Mucosa of rectum (tissue), 2 donors: ENCODE results near the gene SLC6A19.

ENCODE experiments used
- H3K27ac ChIP-seq, 2 donors: one replicate each; pipeline ENCODE4 v1.7.0; 2013; ENCODE audit warnings: inconsistent platforms in 2 of 2, low read depth in 2 of 2, low read length in 2 of 2
- H3K27me3 ChIP-seq, 2 donors: one replicate each; pipeline ENCODE4 v1.7.0; 2013; ENCODE audit warnings: low read length in 2 of 2; ENCODE audit not compliant: control insufficient read depth in 2 of 2, insufficient read depth in 2 of 2
- H3K36me3 ChIP-seq, 2 donors: one replicate each; pipeline ENCODE4 v1.7.0; 2013; ENCODE audit warnings: low read length in 2 of 2; ENCODE audit not compliant: control insufficient read depth in 2 of 2, insufficient read depth in 2 of 2
- H3K4me1 ChIP-seq, 2 donors: one replicate each; pipeline ENCODE4 v1.7.0; 2013; ENCODE audit warnings: low read length in 2 of 2, mild to moderate bottlenecking in 1 of 2; ENCODE audit not compliant: control insufficient read depth in 2 of 2, insufficient read depth in 2 of 2
- H3K4me3 ChIP-seq, 2 donors: one replicate each; pipeline ENCODE4 v1.7.0; 2013; ENCODE audit warnings: low read length in 2 of 2
- H3K9ac ChIP-seq, 2 donors: one replicate each; pipeline ENCODE4 v1.7.0; 2013; ENCODE audit warnings: low read length in 2 of 2, low read depth in 1 of 2, mild to moderate bottlenecking in 1 of 2
- H3K9me3 ChIP-seq, 2 donors: one replicate each; pipeline ENCODE4 v1.7.0; 2013; ENCODE audit warnings: low read length in 2 of 2; ENCODE audit not compliant: control insufficient read depth in 2 of 2
- donor health status: healthy.
- donor health status: Normal muscosa, but diverticular disease.

The SLC6A19 gene

DNA sequence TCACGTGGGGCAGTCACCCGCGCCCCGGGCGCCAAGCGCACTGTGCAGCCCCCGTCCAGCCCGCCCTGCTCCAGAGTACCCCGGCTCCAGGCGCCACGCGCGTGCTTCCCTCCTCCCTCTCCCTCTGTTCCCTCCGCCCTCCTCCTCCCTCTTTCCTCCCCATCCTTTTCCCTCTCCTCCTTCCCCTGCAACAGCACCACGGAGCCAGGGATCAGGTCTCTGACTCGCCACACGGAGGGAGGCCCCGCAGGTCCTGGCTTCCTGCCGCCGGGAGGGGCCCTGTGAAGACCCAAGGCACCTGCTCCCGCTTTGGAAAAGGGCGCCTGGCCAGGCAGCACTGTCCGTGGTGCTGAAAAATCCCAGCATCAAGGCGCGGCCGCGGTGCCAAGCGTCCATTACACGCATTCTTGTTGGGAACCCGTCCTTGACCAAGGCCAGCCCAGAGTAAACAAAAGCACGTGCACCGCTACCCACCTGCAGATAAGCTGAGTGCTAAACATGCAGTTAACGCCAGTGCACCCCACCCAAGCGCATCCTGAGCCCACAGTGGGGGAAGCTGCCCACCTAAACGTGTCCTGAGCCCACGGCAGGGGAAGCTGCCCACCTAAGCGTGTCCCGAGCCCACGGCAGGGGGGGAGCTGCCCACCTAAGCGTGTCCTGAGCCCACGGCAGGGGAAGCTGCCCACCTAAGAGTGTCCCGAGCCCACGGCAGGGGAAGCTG lies 45.5 kb downstream of the SLC6A19 start:
- Histone ChIP-seq H3K4me1 (peaks cover 0 to under 1% of the 10 kb centered on the region in 2 donors), H3K9ac (no peak overlapping the region), H3K4me3 (no peak overlapping the region), H3K27ac (no peak overlapping the region), H3K27me3 (peaks cover 7 to 21% of the 10 kb centered on the region in 2 donors), H3K36me3 (no peaks in the 10 kb centered on the region), H3K9me3 (no peaks in the 10 kb centered on the region)

GRCh38 chr5:1247811-1248210 lies 46.4 kb downstream of the SLC6A19 start:
- H3K4me1 ChIP-seq, result peaks cover 0 to 2% of the 10 kb centered on the region in 2 donors
- no peak overlapping the region for H3K4me3 ChIP-seq
- H3K27me3 ChIP-seq, result peaks cover 7 to 21% of the 10 kb centered on the region in 2 donors
- H3K36me3 ChIP-seq, result no peaks in the 10 kb centered on the region
- H3K9ac ChIP-seq, result no peak overlapping the region
- H3K9me3 ChIP-seq, result no peaks in the 10 kb centered on the region
- H3K27ac ChIP-seq, result no peak overlapping the region

- no peaks in the 10 kb centered on the region for H3K9me3 ChIP-seq
- no peak overlapping the region for H3K4me3 ChIP-seq
- no peak overlapping the region for H3K9ac ChIP-seq
- H3K4me1 ChIP-seq, result peaks cover 0 to 2% of the 10 kb centered on the region in 2 donors
- no peaks in the 10 kb centered on the region for H3K36me3 ChIP-seq
- H3K27ac ChIP-seq, result no peak overlapping the region
- peaks cover 7 to 17% of the 10 kb centered on the region in 2 donors for H3K27me3 ChIP-seq
Measured at GRCh38 chr5:1249366-1250280, 48.2 kb downstream of the SLC6A19 start.

DNA sequence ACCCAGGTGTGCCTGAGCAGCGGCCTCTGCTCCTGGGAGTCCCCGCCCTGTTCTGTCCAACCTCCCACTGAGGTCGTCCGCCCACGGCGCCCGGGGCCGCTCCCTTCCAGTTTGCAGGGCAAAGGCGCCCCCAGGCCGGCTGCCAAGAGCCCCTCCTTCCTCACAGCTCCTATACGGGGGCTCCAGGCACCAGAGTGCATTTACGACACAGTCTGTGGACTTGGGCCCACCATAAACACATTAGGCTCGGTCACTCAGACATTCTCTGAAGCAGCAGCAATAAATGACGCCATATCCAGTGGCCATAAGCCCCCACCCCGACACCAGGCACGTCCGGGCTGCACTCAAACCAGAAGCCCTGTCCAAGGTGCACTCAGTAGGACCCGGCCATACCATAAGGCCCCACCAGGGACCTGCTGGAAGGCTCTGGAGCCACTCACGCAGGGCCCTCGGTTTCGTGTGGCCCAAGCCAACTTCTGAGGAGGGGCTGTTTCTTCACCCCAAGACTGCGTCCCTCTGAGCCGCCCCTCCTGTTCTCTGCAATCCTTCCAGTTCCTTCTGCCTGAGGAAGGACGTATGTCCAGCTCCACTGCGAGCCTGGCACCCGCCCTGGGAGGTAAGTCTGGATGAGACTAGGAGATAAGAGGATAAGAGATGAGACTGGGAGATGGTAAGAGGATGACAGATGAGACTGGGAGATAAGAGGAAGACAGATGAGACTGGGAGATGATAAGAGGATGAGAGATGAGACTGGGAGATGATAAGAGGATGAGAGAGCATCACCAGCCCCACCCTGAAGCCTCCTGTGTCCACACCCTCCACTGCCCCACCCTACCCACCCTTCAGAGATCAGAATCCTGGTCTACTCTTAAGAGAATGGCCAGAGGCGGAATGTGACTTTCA lies 50.5 kb downstream of the SLC6A19 start:
- H3K9me3 ChIP-seq, result no peaks in the 10 kb centered on the region
- no peak overlapping the region for H3K4me3 ChIP-seq
- H3K4me1 ChIP-seq, result peaks cover 0 to 2% of the 10 kb centered on the region in 2 donors
- no peak overlapping the region for H3K27ac ChIP-seq
- no peak overlapping the region for H3K9ac ChIP-seq
- no peaks in the 10 kb centered on the region for H3K36me3 ChIP-seq
- H3K27me3 ChIP-seq, result peaks cover 4 to 5% of the 10 kb centered on the region in 2 donors

DNA sequence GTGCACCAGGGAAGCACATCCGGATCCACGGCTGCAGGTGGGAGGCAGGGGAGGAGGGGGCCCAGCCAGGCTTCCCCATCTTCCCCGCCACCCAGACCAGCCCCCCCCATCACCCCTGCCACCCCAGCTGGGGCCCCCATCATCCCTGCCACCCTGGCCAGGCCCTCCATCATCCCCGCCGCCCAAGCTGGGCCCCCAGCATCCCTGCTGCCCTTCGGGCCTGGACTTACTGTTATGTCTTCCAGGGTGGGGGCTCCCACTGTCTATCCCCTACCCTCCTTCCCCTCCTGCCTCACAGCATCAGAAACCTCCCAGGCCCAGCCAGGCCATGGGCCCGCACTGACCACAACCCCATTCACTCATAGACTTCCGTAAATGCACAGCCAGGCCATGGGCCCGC lies 51.3 kb downstream of the SLC6A19 start:
- H3K4me3 ChIP-seq, result no peak overlapping the region
- no peak overlapping the region for H3K27ac ChIP-seq
- H3K27me3 ChIP-seq, result peaks cover 0 to 2% of the 10 kb centered on the region in 2 donors
- no peaks in the 10 kb centered on the region for H3K9me3 ChIP-seq
- H3K36me3 ChIP-seq, result no peaks in the 10 kb centered on the region
- H3K9ac ChIP-seq, result no peak overlapping the region
- peaks cover 0 to 2% of the 10 kb centered on the region in 2 donors for H3K4me1 ChIP-seq

- Histone ChIP-seq H3K9ac (no peak overlapping the region), H3K27ac (no peak overlapping the region), H3K4me3 (no peak overlapping the region), H3K36me3 (no peaks in the 10 kb centered on the region), H3K4me1 (peaks cover 0 to 2% of the 10 kb centered on the region in 2 donors), H3K27me3 (no peaks in the 10 kb centered on the region), H3K9me3 (no peaks in the 10 kb centered on the region)
Measured at GRCh38 chr5:1253456-1254105, 52.2 kb downstream of the SLC6A19 start.

DNA sequence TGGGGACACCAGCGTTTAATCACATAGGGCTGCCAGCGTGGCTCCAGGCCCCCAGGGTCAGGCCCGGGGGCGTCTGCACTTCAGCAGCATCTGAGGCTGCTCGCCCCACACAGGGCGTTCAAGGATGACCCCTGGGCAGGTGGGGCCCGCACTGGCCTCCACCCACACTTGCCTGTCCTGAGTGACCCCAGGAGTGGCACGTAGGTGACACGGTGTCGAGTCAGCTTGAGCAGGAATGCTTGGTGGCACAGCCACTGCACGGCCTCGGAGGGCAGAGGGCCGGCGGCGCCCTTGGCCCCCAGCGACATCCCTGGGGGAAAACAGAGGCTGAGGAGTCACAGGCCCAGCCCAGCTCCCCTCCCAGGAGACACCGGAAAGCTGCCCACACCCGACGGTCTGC lies 52.8 kb downstream of the SLC6A19 start:
- no peak overlapping the region for H3K4me3 ChIP-seq
- H3K36me3 ChIP-seq, result no peaks in the 10 kb centered on the region
- H3K9ac ChIP-seq, result no peak overlapping the region
- no peak overlapping the region for H3K27ac ChIP-seq
- H3K9me3 ChIP-seq, result no peaks in the 10 kb centered on the region
- H3K27me3 ChIP-seq, result no peaks in the 10 kb centered on the region
- peaks cover 0 to 2% of the 10 kb centered on the region in 2 donors for H3K4me1 ChIP-seq

DNA sequence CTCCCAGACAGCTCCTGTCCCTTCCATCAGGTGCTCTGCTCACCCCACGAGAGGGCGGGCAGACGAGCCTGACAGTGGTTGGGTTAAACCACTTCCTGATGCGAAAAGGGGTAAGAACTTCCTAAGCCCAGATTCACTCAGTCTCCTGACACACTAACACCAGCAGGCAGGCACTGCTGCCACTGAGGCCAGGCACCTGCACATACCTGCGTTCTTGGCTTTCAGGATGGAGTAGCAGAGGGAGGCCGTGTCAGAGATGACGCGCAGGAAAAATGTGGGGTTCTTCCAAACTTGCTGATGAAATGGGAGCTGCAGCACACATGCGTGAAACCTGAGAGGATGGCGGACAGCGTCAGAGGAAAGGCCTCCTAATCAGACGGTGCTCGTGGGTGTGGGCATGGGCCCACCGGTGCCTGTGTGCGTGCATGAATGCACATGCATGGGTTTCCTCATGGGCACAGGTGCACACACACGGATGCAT lies 53.7 kb downstream of the SLC6A19 start:
- no peak overlapping the region for H3K27ac ChIP-seq
- H3K4me1 ChIP-seq, result peaks cover 0 to 2% of the 10 kb centered on the region in 2 donors
- no peak overlapping the region for H3K9ac ChIP-seq
- no peaks in the 10 kb centered on the region for H3K9me3 ChIP-seq
- no peaks in the 10 kb centered on the region for H3K27me3 ChIP-seq
- H3K36me3 ChIP-seq, result no peaks in the 10 kb centered on the region
- no peak overlapping the region for H3K4me3 ChIP-seq

DNA sequence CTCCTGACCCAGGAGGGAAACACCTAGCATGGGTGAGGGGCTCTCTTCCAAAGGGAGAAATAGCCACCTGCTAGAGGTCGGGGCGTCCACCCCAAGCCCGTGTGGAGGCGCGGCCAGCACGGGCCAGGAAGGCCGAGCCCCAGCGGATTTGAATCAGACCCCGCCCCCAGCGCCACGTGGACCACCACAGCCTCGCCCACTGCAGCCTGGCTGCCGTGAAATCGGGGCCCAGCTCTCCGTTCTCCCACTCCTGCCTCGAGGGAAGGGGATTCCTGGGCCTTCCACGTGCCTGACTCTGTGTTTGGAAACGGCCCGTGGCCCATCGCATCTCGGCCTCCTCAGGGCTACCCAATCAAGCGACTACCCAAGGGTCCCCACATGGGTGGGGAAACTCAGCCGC lies 55.4 kb downstream of the SLC6A19 start:
- Histone ChIP-seq H3K27me3 (no peaks in the 10 kb centered on the region), H3K36me3 (no peaks in the 10 kb centered on the region), H3K4me3 (no peak overlapping the region), H3K9me3 (no peaks in the 10 kb centered on the region), H3K4me1 (peaks cover 0 to 2% of the 10 kb centered on the region in 2 donors), H3K9ac (no peak overlapping the region), H3K27ac (no peak overlapping the region)
